Stimulated activated naive CD4-positive, alpha-beta T cell treated with Interleukin-2 at 50 U/mL for 16 hours (primary cell): Measurements from ENCODE around the gene TRPV4.

Experiments
- DNase-seq: peaks from one replicate; lab custom pipeline; 2025; lab: John Stamatoyannopoulos, UW

TRPV4 gene

DNA sequence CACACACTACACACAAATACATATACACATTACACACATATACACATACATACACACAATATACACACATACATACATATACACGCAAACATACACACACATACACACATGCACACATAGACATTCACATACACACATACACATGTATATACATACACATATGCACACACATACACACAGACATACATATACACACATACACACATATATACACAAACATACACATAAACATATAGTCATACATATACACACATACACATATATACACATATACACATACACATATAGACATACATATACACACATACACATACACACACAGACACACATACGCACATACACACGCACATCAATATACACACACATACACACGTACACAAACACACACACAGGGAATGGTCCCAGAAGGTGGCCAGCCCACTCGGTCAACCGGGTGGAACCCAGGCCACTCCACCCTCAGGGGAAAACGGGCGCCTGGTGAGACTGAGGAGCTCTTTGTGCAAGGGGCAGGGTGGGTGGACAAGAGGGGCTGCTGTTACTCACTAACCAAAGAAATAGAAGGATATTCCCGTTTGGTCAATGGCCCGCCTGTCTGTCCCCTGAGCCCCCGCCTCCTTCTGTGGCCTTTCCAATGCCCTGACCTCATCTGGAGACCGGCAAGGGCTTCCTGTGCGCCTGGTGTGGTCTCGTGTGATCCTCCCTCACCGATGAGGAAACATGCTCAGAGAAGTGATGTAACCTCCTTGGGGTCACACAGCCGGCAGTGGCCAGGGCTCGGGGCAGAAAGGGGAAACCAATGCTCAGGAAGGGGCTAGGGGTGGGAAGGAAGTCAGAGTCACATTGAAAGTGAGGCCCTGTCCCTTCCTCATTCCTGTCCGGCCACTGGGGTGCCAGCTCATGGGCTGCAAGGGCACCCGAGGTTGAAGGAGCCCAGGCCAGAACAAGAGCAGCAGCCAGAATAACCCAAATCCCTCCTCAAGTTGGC, 5.3 kb downstream of the TRPV4 start:
- DNase-seq, result no peak

- no peak for DNase-seq
Measured at GRCh38 chr12:109827080-109827479, 6.1 kb downstream of the TRPV4 start.

DNA sequence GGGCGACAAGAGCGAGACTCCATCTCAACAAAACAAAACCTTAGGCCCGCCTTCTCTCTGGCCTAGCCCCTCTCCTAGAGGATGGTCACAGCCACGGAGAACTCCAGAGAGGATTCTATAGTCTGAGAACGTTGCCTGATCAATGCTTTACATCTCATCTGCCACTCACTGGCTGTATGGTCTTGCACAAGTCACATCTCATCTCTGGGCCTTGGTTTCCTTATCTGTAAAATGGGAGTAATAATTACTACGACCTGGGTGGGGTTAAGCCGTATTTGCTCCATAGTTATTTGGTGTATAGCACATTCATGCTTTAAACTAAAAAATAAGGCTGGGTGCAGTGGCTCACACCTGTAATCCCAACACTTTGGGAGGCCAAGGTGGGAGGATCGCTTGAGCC, 8.5 kb downstream of the TRPV4 start:
- no peak for DNase-seq

- DNase-seq, result no peak
Measured at GRCh38 chr12:109822951-109823411, 10.2 kb downstream of the TRPV4 start.

DNA sequence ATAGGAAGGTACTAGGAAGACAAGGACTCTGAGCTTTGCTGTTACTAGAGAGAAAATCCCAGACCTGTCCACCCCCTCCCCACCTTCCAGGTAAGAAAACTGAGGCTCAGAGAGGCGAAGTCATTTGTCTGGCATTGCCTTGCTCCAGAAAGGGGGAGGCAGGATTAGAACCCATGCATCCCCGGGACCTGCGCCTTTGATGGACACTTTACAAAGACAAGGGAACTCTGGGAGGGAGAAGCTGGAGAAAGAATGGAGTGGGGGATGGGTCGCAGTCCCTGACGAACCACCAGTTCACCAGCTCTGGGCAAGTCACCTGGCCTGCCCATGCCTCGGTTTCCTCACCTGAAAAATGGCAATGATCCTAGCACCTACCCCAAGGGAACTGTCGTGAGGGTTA, 10.8 kb downstream of the TRPV4 start:
- DNase-seq, result no peak

DNA sequence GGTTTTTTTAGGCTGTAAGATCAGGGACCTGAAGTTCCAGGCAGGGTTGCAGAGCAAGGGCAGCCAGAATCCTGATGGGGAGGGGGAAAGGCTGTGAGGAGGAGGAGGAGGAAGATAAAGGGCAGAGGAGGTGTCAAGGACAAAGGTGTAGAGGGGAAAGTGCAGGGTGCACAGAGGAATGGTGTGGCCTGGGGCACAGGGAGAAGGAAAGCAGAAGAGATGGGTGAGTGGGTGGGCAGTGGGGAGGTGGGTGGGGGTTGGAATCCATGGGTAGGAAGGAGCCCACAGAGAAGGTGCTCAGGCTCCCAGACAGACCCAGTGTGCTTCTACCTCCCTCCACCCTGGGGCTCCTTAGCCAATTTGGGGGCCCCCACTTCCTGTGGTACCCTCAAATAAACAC, 11.2 kb downstream of the TRPV4 start:
- DNase-seq, result no peak

DNA sequence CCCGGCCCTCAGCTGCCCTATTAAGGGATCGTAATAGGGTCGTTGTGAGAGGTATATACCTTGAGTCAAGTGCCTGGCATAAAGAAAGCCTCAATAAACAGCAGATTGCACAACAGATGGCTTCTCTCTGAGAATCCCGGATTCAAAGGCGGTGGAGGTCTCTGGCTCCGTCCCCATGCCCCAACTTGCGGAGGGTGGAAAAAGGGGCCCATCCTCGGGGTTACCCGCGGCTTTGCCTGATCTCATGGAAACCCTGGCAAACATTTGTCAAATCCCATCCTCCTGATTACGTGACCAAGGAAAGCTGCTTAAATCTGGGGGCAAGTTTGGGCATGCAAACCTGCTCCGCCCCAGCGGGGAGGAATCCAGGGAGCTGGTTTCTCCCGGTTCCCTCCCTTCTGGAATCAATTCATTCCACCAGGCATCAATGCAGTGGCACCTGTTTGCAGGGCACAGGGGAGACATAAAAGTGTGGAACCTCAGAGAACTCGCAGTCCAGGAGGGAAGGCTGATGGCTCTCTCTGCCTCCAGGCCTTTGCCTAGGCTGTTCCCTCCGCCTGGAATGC, 12.3 kb downstream of the TRPV4 start:
- no peak for DNase-seq

DNA sequence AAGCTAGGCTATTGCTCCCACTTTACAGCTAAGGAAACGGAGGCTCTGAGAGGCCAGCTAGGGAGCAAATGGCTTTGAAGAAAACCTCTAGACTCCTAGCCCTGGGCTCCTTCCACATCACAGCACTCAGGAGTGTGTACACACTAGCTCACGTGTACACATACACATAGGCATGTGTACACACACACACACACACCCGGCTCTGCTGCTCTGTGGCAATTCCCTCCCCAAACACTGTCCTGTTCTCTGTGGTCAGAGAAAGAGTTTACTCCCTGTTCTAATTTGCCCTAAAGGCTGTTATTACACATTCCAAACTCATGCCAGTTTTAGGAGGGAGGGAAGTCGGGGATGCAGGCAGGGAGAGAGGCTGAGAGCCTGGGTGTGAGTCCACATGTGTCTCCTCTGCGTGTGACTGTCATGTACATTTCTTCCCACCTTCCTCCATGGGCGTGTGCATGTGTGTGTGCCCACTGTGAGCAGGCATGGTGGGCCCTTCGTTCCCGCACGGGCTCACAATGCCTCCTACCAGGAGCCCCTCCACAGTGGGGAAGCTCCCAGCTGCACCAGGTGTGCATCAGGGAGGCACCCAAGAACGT, 14.2 kb downstream of the TRPV4 start:
- no peak for DNase-seq

- DNase-seq, result no peak
Measured at GRCh38 chr12:109818253-109818652, 14.9 kb downstream of the TRPV4 start.

- DNase-seq, result no peak
Measured at GRCh38 chr12:109817627-109818231, 15.5 kb downstream of the TRPV4 start.

DNA sequence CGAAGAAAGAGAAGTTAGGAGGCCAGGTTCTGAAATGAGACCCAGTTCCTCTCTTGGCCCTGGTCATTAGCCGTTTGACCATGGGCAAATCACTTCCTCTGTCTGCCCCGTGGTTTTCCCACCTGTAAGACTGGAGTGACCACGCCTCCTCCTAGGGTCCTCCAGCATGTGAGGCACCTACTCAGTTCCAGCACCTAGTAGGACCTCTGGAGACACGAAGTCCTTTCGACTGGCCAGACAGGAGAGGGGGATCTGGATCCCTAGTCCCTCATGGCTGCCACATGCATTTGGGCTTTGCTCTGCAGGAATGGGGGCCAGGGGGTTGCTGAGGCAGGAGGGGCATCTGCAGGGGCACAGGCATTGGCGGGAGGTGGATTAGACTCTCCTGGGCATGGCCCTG, 16.3 kb downstream of the TRPV4 start:
- DNase-seq, result no peak

DNA sequence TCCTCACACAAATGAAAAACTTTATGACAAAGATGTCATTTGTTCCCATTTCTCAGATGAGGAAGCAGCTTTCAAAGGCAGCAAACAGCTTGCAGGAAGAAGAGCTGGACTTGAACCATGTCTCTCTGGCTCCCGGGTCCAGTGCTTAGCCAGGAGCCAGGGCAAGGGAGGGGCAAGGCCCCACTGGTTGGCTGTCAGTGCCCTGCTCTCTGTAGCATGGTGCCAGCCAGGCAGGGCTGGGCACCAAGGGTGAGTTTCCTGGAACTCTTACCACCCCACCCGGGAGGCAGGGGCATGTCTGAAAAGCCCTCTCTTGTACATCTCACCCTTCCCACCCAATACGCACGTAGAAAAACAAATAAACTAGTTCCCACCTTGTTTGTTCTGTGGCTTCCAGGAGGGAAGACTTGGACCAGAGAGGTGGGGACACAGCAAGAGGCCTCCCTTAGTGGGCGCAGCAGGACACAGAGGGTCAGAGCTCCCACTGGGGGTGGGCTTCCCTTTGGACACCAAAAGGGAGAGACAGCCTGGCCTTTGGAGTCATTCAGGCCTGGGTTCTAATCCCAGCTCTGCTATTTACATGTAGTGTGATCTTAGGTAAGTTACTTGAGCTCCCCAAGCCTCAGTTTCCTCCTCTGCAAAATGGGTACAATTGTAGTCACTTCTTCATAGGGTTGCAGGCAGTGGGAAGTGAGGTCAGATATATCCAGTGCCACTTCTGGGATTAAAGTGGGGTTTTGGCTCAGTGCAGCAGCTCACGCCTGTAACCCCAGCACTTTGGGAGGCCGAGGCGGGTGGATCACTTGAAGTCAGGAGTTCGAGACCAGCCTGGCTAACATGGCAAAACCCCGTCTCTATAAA, 17.2 kb downstream of the TRPV4 start:
- no peak for DNase-seq

GRCh38 chr12:109815225-109815624, 18.0 kb downstream of the TRPV4 start:
- no peak for DNase-seq

DNA sequence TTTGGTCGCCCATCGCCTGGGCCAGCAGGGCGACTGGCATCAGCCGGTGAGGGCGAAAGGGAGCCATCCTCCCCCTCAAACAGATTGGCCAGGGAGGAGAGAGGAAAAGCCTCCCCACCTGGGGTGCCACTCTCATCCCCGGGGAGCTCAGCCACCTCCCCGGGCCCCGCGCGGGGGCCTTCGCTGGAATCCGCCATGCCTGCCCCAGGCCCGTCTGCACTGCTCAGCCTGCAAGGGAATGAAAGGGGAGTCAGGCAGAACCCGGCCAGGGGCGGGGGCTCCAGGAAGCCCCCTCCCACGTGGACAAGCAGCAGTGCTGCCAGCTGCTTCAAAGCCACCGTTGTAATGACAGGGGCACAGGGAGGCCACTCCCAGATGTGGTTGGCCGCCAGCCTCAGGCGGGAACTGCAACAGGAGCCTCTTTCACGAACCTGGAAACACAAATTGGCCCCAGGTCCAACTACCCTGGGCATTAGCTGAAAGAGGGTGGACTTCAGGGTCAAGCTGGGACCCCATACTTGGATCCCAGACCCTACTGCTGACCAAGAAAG, 18.5 kb downstream of the TRPV4 start:
- DNase-seq, result no peak

GRCh38 chr12:109813810-109814416, 19.3 kb downstream of the TRPV4 start:
- no peak for DNase-seq

GRCh38 chr12:109811624-109811995, 21.6 kb downstream of the TRPV4 start:
- DNase-seq, result no peak

GRCh38 chr12:109810954-109811623, 22.1 kb downstream of the TRPV4 start:
- no peak for DNase-seq

GRCh38 chr12:109808876-109809646, 24.1 kb downstream of the TRPV4 start:
- DNase-seq, result no peak

GRCh38 chr12:109807954-109808643, 25.1 kb downstream of the TRPV4 start:
- DNase-seq, result no peak
